Esophagus squamous epithelium (tissue), 4 donors: ENCODE results near the gene STAB1.
"Not testable (repeated sequence)": the region's sequence is repeated elsewhere in the genome, so short reads cannot be mapped to it uniquely, and the experiment has no call there.

Experiments used
- CTCF ChIP-seq, 6 experiments: fragments of 450-650 bp in 4 of 6; fragments of 200-600 bp in 2 of 6; sonication (generic) in 2 of 6; IDR thresholded peaks; one replicate each; pipeline ENCODE4 v1.5.1; 2016 to 2019; ENCODE audit warnings: antibody characterized with exemption in 6 of 6, mild to moderate bottlenecking in 4 of 6, moderate library complexity in 4 of 6
- POLR2A ChIP-seq, 4 donors: fragments of 450-650 bp; IDR thresholded peaks; one replicate each; pipeline ENCODE4 v1.6.1; 2017; ENCODE audit warnings: antibody characterized with exemption in 4 of 4, mild to moderate bottlenecking in 4 of 4, moderate library complexity in 3 of 4

- TF ChIP-seq CTCF, POLR2A (IDR thresholded peaks at IDR 0.05): not testable (repeated sequence)
These were observed 31.5 kb downstream of the STAB1 start for GRCh38 chr3:52526671-52527038.
